ENCODE measurements around the gene CFAP100.

Gene CFAP100

DNA sequence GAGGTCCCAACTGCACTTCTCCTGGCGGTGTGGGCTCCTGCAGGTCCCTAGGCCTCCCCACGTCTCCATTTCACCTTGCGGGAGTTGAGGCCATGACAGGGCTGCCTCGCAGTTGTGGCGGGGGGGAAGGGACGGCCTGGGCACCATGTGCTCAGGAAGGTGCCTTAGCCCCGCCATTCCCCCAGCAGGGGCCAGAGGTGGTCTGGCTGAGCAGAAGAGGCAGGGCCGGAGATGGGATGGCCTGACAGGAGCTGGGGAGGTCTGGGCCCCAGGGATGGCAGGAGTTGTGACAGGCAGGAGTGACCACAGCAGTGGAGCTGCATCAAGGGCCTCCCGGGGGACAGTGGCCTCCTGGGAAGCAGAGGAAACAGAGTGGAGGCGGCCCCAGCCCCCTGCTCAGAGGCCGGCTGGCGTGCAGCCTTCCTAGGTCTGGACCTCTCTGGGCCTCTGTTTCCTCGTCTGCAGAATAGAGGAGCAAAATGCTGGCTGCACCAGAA is 18.8 kb upstream of the CFAP100 start:
- DNase-seq (ENCODE audit: low read depth): no peak

DNA sequence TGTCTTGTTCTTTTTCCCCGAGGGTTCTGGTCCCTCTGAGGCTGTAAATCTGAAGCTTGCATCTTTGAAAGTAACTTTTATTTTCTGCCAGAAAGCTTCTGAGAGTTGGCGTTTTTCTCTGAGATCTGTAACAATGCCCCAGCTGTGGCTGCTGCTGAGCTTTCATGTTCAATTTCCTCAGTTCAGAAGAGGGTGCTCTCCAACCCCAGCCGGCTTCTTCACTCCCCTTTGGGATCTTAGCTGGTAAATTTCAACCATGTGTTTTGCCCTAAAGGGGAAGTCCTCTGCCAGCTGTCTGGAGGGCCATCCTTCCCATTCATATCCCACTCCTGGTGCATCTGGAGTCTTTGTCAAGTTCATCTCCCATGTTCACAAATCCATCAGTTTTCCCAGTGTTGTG is 18.3 kb upstream of the CFAP100 start:
- DNase-seq (ENCODE audit: low read depth): no peak

DNA sequence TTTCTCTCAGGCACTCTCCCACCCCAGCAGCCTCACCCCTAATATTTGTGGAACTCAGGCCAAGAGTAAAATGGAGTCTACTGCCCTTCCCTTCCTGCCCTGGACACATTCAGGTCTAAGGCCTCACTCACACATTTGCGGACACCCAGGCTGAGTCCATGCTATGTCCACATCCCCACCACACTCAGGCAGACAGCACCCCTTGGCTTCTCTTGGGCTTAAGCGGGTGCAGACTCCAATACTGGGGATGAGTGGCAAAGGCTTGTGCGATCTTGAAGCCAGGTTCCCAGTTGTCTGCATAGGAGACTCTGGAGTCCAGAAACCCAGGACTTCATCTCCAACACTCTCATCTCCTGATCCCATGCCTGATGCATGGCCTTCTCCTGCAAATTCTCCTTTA is 17.5 kb upstream of the CFAP100 start:
- no peak for DNase-seq (ENCODE audit: low read depth)

DNA sequence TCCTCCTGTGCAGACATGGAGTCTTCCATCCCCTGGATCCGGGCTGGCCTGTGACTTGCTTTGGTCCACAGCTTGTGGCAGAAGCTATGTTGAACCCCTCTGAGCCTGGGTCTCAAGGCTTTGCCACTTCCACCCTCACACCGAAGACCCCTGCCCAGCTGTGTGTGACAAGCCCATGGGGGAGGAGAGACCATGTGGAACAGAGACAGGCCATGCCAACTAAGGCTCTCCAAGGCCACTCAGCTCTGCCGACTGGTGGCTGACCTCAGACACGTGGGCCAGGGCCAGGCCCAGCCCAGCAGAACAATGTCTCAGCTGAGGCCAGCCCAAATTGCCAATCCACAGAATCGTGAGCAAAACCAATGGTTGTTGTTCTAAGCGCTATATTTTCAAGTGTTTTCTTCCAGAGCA is 16.4 kb upstream of the CFAP100 start:
- DNase-seq (ENCODE audit: low read depth): no peak

DNA sequence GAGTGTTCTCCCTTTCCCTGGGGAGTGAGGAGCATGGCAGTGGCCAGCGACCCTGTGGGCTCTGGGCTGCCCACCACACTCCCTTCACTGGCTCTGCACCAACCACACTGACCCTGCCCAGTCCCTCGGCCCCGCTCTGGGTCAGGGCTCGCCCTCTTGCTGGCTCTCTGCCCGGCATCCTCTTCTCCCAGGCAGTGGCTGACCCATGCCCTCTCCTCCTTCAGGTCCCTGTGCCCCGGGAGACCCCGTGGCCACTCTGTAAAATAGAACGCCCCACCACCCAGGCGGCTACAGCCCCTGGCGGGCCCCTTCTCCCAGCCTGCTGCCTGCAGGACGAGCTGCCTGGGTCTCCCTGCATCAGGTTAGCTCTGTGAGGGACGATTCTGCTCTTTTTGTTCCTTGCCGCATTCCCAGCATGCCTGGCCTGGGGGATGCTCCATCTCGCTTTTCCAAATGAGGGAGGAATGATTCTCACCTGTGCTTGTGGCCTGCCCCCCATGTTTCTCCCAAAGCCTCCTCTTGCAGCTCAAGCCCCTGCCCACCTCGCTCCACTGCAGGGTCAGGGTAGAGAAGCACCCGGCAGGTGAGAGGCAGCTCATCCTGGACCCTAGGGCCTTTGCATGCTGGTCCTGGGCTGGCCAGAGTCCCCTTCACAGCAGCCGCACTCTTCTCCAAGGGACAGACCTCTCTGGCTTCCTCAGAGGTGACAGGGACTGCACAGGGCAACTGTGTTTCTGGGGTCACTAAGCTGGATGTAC is 14.5 kb upstream of the CFAP100 start:
- DNase-seq (ENCODE audit: low read depth): no peak

DNA sequence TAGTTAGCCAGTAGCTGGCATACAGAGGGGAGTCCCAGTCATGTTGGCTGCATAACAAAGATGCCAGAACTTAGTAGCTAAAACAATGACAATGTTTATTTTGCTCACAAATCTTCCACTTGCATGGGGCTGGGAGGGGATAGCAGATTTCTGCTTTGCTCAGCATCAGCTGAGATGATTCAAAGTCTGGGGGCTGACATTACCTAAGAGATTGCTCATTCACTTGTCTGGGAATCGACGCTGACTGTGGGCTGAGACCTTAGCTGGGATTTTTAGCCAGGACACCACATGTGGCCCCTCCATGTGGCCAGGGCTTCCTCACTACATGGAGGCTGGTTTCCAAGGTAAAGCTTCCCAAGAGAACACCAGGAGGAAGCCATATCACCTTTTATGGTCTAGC is 12.7 kb upstream of the CFAP100 start:
- DNase-seq (ENCODE audit: low read depth): no peak

DNA sequence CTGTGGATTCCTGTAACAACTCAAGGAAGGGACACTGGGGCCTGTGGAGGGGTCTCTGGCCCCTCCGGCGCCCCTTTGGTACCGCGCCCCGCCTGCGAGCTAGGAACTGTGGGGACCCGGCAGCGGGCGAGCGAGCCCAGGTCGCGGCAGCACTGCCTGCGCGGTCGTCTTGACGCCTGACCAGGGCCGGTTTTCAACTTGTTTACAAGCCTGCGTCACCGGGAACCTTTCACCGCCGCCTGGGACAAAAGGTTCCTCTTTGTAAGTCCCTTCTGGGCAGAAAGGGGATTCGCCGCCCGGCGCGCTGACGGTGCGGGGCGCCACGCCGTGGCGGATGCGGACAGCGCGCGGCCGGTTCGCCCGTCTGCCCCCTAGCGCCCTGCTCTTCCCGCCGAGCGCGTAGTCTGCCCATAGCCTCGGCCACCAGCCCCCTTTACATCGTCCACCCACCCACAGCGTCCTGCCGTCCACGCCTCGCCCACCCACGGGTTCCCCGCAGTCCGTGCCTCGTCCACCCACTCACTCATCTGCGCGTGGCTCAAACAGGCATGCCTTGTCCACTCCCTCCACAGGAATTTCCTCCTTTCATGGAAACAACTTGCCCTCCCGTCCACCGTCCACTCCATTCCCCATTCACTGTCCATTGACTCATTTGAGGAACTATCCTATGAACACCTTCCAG is 5.5 kb upstream of the CFAP100 start:
- DNase-seq (ENCODE audit: low read depth): peak; percentile 4

DNA sequence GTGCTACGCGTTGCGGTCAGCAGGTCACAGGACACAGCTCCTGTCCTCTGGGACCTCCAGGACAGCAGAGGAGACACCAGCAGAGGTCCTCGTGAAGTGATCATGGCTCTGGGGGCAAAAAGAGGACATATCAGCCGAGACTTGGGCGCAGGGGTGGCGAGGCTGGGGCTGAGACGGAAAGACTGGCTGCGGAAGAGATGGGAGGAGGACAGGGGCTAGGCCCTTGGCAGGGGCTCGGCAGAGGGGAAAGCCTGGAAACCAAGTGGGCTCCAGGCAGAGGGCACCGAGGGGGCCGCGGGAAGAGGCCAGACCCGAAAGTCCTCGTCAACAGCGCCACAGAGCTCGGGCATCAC is 4.9 kb upstream of the CFAP100 start:
- no peak for DNase-seq (ENCODE audit: low read depth)

DNA sequence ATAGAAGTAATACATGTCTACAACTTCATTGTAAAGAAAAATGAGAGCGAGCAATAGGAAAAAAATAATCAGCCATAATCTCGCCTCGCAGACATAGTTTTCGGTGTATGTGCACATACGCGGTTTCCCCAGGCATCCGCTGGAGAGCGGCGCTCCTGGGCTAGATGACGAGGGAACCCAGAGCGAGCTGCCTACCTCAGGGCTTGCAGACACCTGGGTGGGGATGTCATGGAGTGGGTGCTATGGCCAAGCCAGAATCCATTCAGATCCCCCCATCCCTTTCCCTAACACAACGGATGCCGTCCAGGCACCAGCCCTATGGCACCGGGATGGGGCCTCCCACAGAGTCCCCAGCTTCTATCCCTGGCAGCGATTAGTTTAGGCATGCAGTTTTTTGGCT is 4.5 kb upstream of the CFAP100 start:
- no peak for DNase-seq (ENCODE audit: low read depth)

DNA sequence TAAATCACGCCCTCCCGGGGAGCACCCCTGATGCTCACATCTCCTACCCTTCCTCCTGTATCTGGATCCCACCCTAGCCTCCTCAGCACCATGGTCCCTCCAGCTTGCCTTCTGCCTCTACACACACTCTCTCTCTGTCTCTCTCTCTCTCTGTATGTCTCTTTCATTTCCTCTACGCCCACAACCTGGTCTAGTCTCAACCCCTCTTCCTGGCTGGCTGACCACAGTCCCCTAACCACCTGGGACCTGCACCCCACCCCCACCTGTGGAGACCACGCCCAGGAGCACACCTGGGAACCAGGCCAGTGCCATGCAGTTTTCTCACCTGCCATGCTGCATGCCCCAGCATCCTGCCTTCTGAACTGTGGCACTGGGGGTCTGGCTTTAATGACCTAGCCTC is 4.0 kb upstream of the CFAP100 start:
- no peak for DNase-seq (ENCODE audit: low read depth)

DNA sequence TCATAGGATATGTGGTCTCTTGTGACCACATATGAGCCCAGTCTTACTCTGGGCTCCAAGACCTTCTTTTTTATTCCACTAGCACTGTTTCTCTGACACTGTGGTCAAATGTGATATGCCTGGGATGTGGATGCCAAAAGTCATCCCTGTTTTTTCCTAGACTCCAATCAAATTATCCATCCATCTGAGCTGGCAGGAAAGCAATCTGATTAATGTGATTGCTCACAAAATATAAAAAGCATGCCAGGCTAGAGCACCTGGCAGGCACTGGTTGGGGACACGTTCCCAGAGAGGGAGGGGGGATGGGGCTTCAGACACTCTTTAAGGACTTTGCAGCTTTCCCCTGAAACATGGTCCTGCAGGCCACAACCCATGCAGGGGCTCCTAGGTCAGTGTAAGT is 3.1 kb upstream of the CFAP100 start:
- no peak for DNase-seq (ENCODE audit: low read depth)

DNA sequence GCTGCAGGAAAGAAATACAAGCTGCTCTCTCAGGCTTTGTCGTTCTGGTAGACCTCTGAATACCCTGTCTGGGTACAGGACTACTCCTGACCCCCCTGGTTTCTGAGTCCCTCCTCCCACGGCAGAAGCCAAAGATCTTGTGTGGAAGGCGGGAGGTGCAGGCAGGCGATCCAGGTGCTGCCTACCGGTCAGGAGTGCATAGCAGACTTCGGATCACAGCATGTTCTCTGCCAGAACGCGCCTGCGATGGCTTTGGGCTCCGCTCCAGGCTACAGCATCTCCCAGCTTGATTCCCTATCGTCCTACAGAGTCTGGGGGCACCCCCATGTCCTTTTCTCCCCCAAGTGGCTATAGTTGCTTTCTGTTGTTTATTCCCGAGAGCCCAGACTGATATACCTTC is 2.5 kb upstream of the CFAP100 start:
- DNase-seq (ENCODE audit: low read depth): no peak

DNA sequence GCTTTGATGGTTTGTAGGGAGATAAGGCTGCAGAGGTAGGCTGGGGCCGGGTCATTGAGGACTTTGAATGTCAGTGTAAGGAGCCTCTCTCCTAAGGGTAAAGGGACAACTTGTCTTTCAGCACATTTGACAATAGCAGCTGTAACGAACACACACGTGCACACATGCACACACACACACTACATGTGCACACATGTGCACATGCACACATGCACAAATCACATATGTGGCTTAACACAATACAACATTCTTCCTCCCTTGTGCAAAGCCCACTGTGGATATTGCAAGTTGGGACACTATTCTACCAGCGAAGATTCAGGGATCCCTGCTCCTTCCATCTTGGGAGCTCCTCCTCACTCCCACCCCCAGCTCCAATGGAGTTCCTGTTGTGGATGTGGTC is 1.1 kb upstream of the CFAP100 start:
- DNase-seq (ENCODE audit: low read depth): no peak

DNA sequence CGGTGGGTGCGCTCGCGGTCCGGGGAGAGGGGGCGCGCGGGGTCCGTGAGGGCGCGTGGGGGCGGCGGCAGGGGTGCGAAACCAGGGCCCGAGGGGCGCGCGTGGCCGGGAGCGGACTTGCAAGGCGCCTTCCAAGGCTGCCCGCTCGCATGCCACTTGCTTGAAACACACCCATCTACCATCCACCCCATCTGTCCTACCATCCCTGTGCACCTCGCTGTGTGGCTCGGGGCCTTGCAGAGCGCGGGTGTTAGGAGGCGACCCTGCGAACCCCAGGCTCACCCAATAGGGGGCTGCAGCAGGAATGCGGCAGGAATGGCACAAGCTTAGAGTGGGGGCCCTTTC is 240 bp downstream of the CFAP100 start:
- DNase-seq (ENCODE audit: low read depth): no peak

DNA sequence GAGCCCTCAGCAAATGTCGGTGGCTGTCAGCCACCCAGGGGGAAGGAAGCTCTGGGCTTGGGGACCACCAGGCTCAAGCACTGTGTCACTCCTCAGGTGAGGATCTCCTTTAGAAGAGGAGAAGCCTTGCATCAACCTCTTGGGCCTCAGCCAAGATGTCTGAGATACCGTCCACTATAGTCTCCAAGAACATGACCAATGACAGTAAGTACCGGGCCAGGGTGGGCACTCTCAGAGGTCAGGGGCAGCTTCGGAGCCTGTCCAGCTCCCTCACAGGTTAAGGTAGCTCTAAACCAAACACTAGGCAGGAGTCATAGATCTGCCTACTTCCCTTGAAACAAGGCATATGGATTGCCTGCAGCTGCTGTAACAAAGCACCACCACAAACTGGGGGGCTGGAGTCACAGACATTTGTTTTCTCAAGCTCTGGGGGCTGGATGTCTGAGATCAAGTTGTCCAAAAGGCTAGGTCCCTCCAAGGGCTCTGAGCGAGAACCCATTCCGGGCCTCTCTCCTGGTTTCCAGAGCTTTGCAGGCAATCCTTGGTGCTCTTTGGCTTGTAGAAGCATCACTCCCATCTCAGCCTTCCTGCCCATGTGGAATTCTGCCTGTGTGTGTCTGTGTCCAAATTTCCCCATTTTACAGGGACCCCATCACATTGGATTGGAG is 1.3 kb downstream of the CFAP100 start:
- DNase-seq (ENCODE audit: low read depth): no peak

DNA sequence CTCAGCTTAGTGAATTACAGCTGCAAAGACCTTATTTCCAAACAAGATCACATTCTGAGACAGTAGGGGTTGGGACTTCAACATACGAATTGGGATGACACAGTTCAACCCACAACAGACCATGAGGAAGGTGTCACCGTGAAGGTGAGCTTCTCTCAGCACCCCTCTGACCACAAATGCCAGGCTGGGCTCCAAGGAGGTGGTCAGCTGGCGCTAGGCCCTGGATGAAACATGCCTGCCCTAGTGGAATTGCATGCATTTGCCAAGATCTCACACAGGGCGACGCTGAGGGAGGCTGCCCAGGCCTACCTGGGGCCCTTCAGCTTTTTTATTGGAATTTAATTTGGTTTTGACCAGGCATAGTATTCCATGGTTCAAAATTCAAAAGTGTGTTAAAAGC is 1.8 kb downstream of the CFAP100 start:
- DNase-seq (ENCODE audit: low read depth): no peak

DNA sequence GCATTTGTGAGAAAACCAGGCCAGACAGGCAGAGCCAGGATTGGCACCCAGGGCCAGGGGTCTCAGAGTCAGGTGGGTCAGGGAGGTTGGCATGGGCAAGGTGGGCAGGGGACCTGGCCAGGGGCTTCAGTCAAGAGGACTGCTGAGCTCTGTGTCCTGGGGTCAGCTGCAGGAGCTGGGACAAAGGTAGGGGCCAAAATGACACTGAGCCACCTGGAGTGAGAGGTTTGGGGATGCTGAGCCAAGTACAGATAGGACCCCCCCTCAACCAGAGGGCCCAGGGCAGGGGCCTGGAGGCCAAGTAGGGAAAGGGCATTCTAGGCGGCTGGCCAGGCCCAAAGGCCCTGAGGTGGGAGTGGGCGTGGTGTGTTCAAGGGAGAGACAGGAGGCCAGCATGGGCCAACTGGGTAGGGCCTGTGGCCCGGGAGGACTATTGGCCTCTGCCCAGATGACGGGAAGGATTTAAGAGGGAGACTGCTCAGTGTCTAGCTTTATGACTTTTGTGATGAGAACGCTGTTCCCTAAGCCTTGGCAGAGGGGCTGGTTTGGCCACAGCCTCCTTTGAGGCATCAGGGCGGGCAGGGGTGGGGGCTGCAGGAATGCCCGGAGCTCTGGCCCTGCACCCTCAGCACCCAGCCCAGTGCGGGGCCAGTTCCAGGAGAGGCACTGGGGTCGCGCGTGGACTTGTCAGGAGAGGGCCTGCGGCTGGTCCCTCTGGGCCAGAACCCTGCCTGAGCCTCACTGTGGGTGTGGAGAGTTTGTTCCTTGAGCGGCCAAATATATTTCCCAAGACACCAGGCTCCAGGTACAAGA is 3.1 kb downstream of the CFAP100 start:
- DNase-seq (ENCODE audit: low read depth): no peak

DNA sequence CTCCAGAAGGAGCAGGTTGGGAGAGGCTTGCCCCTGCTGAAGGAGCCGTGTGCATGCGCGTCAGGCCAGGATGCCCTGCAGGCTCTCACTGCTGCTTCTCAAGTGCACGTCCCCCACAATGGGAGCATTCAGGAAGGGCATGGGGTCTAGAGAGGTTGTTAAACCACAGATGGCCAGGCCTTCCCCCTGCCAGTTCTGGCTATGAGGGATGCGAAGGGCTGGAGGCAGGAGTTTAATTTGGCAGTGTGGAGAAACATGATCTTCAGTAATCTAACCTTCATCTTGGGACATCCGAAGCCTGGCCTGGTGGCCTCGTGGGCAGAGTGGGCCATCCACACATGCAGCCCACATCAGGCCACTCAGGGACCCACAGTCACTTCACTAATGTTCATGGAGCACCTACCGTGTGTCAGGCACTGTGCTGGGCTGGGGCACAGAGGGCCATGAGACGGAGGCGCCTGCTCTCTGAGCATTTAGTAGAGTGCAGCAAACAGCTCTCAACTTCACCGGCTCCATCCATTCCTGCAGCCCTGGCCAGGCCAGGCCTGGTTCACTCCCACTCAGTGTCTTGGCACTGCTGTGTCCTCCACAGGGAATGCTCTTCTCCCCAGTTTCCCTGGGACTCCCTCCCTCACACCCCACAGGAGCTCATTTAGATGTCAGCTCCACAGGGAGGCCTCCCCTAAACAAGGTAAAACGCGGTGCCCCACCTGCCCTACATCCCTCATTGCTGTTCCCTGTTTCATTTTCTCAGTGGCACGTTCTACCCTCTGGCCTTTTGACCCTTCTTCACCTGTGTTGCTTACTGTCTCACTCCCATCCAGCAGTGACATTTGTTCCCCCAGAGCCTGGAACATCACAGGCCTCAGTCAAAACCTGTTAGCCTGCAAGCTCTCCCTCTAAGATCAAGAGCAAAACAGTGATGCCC is 4.0 kb downstream of the CFAP100 start:
- DNase-seq (ENCODE audit: low read depth): no peak

DNA sequence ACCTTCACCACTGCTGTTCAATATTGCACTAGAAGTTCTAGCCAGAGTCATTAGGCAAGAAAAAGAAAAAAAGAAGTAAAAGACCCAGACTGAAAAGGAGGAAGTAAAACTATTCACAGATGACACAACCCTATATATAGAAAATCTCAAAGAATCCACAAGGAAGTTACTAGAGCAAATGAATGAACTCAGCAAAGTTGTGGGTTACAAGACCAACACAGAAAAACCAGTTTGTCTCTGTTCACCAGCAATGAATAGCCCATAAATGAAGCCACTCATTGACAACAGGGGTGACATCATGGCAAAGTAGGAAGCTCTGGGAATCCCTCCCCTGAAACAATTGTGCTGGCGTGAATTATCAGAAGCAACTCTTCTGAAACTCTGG is 4.6 kb downstream of the CFAP100 start:
- DNase-seq (ENCODE audit: low read depth): no peak

DNA sequence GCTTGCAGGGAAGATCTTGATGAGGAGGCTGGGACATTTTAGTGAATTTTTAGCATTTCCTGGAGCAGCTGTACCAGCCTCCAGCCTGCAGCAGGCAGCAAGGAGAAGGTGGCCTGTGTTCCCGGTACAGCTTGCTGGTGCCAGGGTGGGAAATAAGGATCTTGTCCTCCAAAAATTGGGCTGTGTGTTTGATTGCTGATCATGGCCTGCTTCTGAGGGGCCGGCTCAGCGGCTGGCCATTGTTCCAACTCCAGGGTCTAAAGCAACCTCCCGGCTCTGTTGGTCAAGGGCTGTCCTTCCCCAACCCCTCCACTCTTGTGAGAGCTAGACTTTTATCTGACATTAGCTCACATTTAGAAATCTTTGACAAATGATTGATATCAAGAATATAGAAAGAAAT is 5.0 kb downstream of the CFAP100 start:
- no peak for DNase-seq (ENCODE audit: low read depth)

DNA sequence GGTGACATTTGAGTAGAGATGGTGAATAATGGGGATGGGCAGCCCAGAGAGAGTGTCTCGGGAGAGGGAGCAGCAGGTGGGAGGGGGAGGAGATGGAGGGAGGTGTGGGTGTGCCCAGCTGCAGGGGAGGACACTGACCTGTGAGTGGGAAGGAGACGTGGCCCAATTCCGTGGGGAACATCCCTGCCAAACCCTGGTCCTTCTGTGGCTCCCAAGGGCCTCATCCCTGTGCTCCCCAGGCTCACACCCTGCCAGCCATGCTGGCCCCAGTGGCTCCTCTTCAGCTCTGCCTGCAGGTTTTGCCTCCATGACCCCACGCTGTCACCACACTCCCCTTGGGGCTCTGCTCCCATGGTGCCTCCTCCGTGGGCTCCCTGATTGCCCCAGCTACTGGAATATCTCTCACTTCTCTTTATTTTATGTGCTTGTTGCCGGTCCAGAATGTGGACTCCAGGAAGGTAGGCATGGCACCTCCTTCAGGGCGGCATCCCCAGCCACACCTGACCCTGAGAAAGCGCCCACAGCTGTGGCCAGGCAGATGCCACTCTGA is 7.0 kb downstream of the CFAP100 start:
- DNase-seq (ENCODE audit: low read depth): no peak

All from non-pigmented ciliary epithelial cell (primary cell).